B cell (primary cell): ENCODE results near the gene EIF1B.

ENCODE experiments used
- CTCF ChIP-seq: fragments of 200-600 bp; IDR thresholded peaks from one replicate; pipeline ENCODE4 v1.8.0; 2022; ENCODE audit warnings: antibody characterized with exemption, mild to moderate bottlenecking
- EZH2 ChIP-seq: IDR thresholded peaks from 2 replicates; pipeline ENCODE4 v1.6.1; 2012; ENCODE audit warnings: borderline replicate concordance, low read depth, mild to moderate bottlenecking, moderate library complexity, low read length; ENCODE audit not compliant: insufficient read depth, poor library complexity, severe bottlenecking

GRCh38 chr3:40268802-40269524 is 40.5 kb upstream of the EIF1B start:
- TF ChIP-seq CTCF (no peak), EZH2 (no peak)
